Measurements from ENCODE around the gene AHCYL2. TPM values are rescaled to one million over a fixed set of nuclear protein-coding genes. Genes with fewer than 3 reads are reported as not detected.
A peak's percentile ranks its signal among the peaks of the same experiment; 100 is the strongest.

Gene AHCYL2
- total RNA-seq, 1 donor from 2014 or later, result 19.0 TPM

GRCh38 chr7:129187681-129188371 lies 37.0 kb upstream of the AHCYL2 start:
- Mint-ChIP-seq H3K27me3 (ENCODE audit: unreplicated experiment) (no peaks in the 10 kb centered on the region), H3K27ac (ENCODE audit: unreplicated experiment) (no peak overlapping the region), H3K9me3 (ENCODE audit: unreplicated experiment) (no peaks in the 10 kb centered on the region), H3K4me1 (ENCODE audit: unreplicated experiment) (peaks cover 13% of the 10 kb centered on the region), H3K4me3 (ENCODE audit: unreplicated experiment) (peak overlapping the region; percentile 82), H3K36me3 (ENCODE audit: unreplicated experiment) (peaks cover 11% of the 10 kb centered on the region)
- no peak for DNase-seq (ENCODE audit: extremely low spot score, unreplicated experiment)
- TF ChIP-seq, protein P1, sequence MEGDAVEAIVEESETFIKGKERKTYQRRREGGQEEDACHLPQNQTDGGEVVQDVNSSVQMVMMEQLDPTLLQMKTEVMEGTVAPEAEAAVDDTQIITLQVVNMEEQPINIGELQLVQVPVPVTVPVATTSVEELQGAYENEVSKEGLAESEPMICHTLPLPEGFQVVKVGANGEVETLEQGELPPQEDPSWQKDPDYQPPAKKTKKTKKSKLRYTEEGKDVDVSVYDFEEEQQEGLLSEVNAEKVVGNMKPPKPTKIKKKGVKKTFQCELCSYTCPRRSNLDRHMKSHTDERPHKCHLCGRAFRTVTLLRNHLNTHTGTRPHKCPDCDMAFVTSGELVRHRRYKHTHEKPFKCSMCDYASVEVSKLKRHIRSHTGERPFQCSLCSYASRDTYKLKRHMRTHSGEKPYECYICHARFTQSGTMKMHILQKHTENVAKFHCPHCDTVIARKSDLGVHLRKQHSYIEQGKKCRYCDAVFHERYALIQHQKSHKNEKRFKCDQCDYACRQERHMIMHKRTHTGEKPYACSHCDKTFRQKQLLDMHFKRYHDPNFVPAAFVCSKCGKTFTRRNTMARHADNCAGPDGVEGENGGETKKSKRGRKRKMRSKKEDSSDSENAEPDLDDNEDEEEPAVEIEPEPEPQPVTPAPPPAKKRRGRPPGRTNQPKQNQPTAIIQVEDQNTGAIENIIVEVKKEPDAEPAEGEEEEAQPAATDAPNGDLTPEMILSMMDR (IDR thresholded peaks at IDR 0.05), result no peak

GRCh38 chr7:129188372-129188891 lies 36.4 kb upstream of the AHCYL2 start, which contains the start of gene SMO:
TSS of gene SMO (plus strand) at chr7:129188633. CDS start at chr7:129189152, 519 bp downstream.
- Mint-ChIP-seq H3K9me3 (ENCODE audit: unreplicated experiment) (no peaks in the 10 kb centered on the region), H3K27me3 (ENCODE audit: unreplicated experiment) (no peaks in the 10 kb centered on the region), H3K4me1 (ENCODE audit: unreplicated experiment) (peaks cover 13% of the 10 kb centered on the region), H3K4me3 (ENCODE audit: unreplicated experiment) (peak within 1 kb of the TSS; percentile 91), H3K27ac (ENCODE audit: unreplicated experiment) (peak within 1 kb of the TSS; percentile 63), H3K36me3 (ENCODE audit: unreplicated experiment) (peaks cover 15% of the 10 kb centered on the region)
- DNase-seq (ENCODE audit: extremely low spot score, unreplicated experiment), result no peak
- TF ChIP-seq, protein P1 (IDR thresholded peaks at IDR 0.05), result no peak

- H3K27me3 Mint-ChIP-seq (ENCODE audit: unreplicated experiment), result no peaks in the 10 kb centered on the region
- DNase-seq (ENCODE audit: extremely low spot score, unreplicated experiment), result no peak
- peaks cover 15% of the 10 kb centered on the region for H3K36me3 Mint-ChIP-seq (ENCODE audit: unreplicated experiment)
- no peaks in the 10 kb centered on the region for H3K9me3 Mint-ChIP-seq (ENCODE audit: unreplicated experiment)
- peak overlapping the region; percentile 56 for H3K27ac Mint-ChIP-seq (ENCODE audit: unreplicated experiment)
- peak overlapping the region; percentile 91 for H3K4me3 Mint-ChIP-seq (ENCODE audit: unreplicated experiment)
- H3K4me1 Mint-ChIP-seq (ENCODE audit: unreplicated experiment), result peaks cover 13% of the 10 kb centered on the region
- TF ChIP-seq, protein P1 (IDR thresholded peaks at IDR 0.05), result no peak
These were observed 35.8 kb upstream of the AHCYL2 start for GRCh38 chr7:129188892-129189660.

- TF ChIP-seq, protein P1 (IDR thresholded peaks at IDR 0.05), result no peak
- no peak for DNase-seq (ENCODE audit: extremely low spot score, unreplicated experiment)
- Mint-ChIP-seq H3K36me3 (ENCODE audit: unreplicated experiment) (peaks cover 15% of the 10 kb centered on the region), H3K27ac (ENCODE audit: unreplicated experiment) (peak overlapping the region; percentile 56), H3K4me1 (ENCODE audit: unreplicated experiment) (peaks cover 13% of the 10 kb centered on the region), H3K9me3 (ENCODE audit: unreplicated experiment) (no peaks in the 10 kb centered on the region), H3K27me3 (ENCODE audit: unreplicated experiment) (no peaks in the 10 kb centered on the region), H3K4me3 (ENCODE audit: unreplicated experiment) (peak overlapping the region; percentile 91)
These were observed 35.0 kb upstream of the AHCYL2 start for GRCh38 chr7:129189661-129190310.
